Esophagus muscularis mucosa (tissue), 4 donors: ENCODE data around the gene NCMAP. TPM values are rescaled to one million over a fixed set of nuclear protein-coding genes. Genes with fewer than 3 reads are reported as not detected.
A peak's percentile ranks its signal among the peaks of the same experiment; 100 is the strongest.

Experiments
- DNase-seq: peaks from one replicate; pipeline ENCODE4 v3.0.0-alpha.2; 2017; ENCODE audit errors: extremely low spot score
- H3K27ac ChIP-seq, 4 donors: fragments of 200-600 bp; sonication (generic); replicated peaks in 1 of 4; 1 replicate in 3 of 4; 2 replicates in 1 of 4; pipeline ENCODE4 v1.5.1; 2016 to 2019; ENCODE audit warnings: mild to moderate bottlenecking in 1 of 4
- H3K27me3 ChIP-seq, 4 donors: fragments of 200-600 bp; sonication (generic); one replicate each; pipeline versions ENCODE4 v1.5.1 to v1.6.0; 2016 to 2019
- H3K36me3 ChIP-seq, 4 donors: fragments of 200-600 bp; sonication (generic); one replicate each; pipeline ENCODE4 v1.5.1; 2016 to 2019
- H3K4me1 ChIP-seq, 4 donors: fragments of 200-600 bp; sonication (generic); one replicate each; pipeline ENCODE4 v1.5.1; 2016 to 2019
- H3K4me3 ChIP-seq, 4 donors: fragments of 200-600 bp; sonication (generic); 1 replicate in 2 of 4; 2 replicates in 2 of 4; pipeline ENCODE4 v1.5.1; 2016 to 2019; ENCODE audit warnings: mild to moderate bottlenecking in 4 of 4, moderate library complexity in 1 of 4
- H3K9me3 ChIP-seq, 4 donors: fragments of 200-600 bp; sonication (generic); 1 replicate in 3 of 4; 2 replicates in 1 of 4; pipeline ENCODE4 v1.5.1; 2016 to 2019
- CTCF ChIP-seq, 3 experiments: fragments of 200-600 bp in 2 of 3; fragments of 450-650 bp in 1 of 3; sonication (generic) in 2 of 3; IDR thresholded peaks; one replicate each; pipeline ENCODE4 v1.5.1; 2017 to 2019; ENCODE audit warnings: antibody characterized with exemption in 3 of 3, mild to moderate bottlenecking in 2 of 3, moderate library complexity in 1 of 3
- EP300 ChIP-seq: sonication (generic); formaldehyde crosslinking; IDR thresholded peaks from one replicate; pipeline ENCODE4 v1.6.1; 2017; ENCODE audit warnings: antibody characterized with exemption
- POLR2A ChIP-seq: fragments of 450-650 bp; IDR thresholded peaks from one replicate; pipeline ENCODE4 v1.6.1; 2017; ENCODE audit warnings: antibody characterized with exemption, moderate library complexity, mild to moderate bottlenecking, low read depth
- POLR2AphosphoS5 ChIP-seq, 2 donors: sonication (generic); formaldehyde crosslinking; IDR thresholded peaks; one replicate each; pipeline ENCODE4 v1.6.1; 2017; ENCODE audit warnings: antibody characterized with exemption in 2 of 2
- WGBS: methylation state at CpG from one replicate; pipeline ENCODE4 v1.1.5; 2018; 5-methylcytosine and 5-hydroxymethylcytosine counted together
- intact Hi-C: fragments of 100-400 bp; cut with DNase I; formaldehyde crosslinking; loops from one replicate; pipeline ENCODE4 v1.15.1; 2023
- total RNA-seq, 4 donors: library from RNA; depleted of rRNA; stranded (reverse); fragments of >200 nt; gene quantifications; one replicate each; pipeline versions ENCODE4 v1.1.0 to v1.2.1, GENCODE V29; 2016

Gene NCMAP, protein sequence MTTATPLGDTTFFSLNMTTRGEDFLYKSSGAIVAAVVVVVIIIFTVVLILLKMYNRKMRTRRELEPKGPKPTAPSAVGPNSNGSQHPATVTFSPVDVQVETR
- under 1 TPM in 3 of 4 donors, not detected in 1; 0.17 to 0.65 (median 0.34) TPM for total RNA-seq

DNA sequence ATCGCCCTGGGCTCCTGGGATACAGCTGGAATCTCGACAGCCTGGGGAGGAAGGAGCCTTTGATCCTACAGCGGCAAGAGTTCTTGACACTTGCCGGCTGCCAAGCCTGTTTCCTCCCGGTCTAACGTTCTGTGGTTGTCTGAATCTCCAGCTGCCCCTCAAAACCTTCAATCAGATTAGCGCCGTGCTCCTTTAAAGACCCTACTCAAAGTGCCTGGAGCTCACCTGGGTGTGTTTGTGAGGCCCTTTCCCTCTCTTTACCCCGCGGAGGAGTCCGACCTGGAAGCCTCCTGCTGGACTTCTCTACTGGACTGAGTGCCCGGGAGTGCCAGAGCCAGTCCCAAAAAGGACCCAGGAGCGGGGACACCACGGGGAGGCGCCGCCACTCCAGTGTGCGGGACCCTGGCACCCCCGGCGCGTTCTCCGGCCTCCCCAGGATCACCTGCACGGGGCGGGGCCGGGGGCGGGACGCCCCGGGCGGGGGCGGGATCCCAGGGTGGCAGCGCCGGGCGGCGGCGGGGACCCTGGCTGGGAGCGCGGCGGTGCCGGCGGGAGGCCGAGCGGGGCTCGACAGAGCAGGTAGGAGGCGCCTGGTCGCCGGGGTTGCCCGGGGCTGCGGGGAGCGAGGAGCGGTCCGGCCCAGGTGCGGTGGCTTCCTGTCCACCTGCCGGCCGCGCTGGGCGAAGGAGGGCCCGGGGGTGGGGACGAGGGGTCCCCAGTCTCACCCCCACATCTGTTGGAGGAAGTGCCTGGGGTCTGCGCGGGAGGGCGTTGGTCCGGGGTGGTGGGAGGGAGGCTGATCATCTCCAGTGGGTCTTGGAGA, at the start of gene NCMAP:
Gene NCMAP (plus strand): TSS at position 497 of the 823 bp plus-strand sequence. CDS start 39,344 bp downstream, outside the sequence.
- H3K36me3 ChIP-seq, result no peaks in the 10 kb centered on the region
- intact Hi-C loops, result no loop called here
- H3K4me3 ChIP-seq, result peak within 1 kb of the TSS; percentile 33 to 50 (median 36)
- TF ChIP-seq POLR2AphosphoS5 (IDR thresholded peaks at IDR 0.05), result no peak
- TF ChIP-seq EP300, result no peak
- TF ChIP-seq POLR2A, result no peak
- no peak for TF ChIP-seq CTCF (IDR thresholded peaks at IDR 0.05)
- no peak for DNase-seq
- WGBS, result 20% methylated on average over 7 of the region's 61 CpGs
- peaks cover 0 to 68% (median 22%) of the 10 kb centered on the region in 4 donors for H3K27me3 ChIP-seq
- no peaks in the 10 kb centered on the region for H3K9me3 ChIP-seq
- H3K4me1 ChIP-seq, result peaks cover 3 to 22% (median 18%) of the 10 kb centered on the region in 4 donors
- no peak within 1 kb of the TSS for H3K27ac ChIP-seq

GRCh38 chr1:24506691-24507381, 49.1 kb upstream of the NCMAP start:
- no peak overlapping the region for H3K27ac ChIP-seq
- H3K9me3 ChIP-seq, result no peaks in the 10 kb centered on the region
- TF ChIP-seq CTCF (IDR thresholded peaks at IDR 0.05), result no peak
- no peak for TF ChIP-seq POLR2A
- TF ChIP-seq POLR2AphosphoS5 (IDR thresholded peaks at IDR 0.05), result no peak
- TF ChIP-seq EP300, result no peak
- H3K36me3 ChIP-seq, result no peaks in the 10 kb centered on the region
- intact Hi-C loops, result loop anchor here (10.0 kb wide), 2 partner anchors 92 to 128 kb away; partner anchors contain the start of genes NIPAL3 and STPG1
- DNase-seq, result no peak
- no peaks in the 10 kb centered on the region for H3K27me3 ChIP-seq
- WGBS, result 88% methylated on average over 5 of the region's 5 CpGs
- H3K4me3 ChIP-seq, result no peak overlapping the region
- H3K4me1 ChIP-seq, result peaks cover 2 to 18% (median 13%) of the 10 kb centered on the region in 4 donors

DNA sequence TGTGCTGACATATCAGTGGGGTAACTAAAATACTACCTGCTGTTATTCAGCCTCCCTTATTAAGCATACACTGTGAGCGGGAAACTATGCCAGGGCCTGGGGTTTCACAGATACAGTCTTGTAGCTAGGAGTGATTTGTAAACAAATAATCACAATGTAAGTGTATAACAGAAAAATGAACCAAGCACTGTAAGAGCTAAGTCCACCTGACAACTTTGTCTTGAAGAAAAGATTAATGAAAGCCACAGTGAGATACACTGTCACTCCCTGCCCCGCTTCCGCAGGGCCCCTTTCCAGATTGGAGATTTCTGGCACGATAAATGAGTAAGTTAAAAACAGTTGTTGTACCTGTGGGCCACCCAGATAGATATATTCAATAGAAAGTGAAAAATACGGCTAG, 48.5 kb upstream of the NCMAP start:
- H3K9me3 ChIP-seq, result no peaks in the 10 kb centered on the region
- no peaks in the 10 kb centered on the region for H3K36me3 ChIP-seq
- H3K27me3 ChIP-seq, result no peaks in the 10 kb centered on the region
- TF ChIP-seq CTCF (IDR thresholded peaks at IDR 0.05) (no peak), EP300 (no peak), POLR2A (no peak), POLR2AphosphoS5 (IDR thresholded peaks at IDR 0.05) (no peak)
- no peak for DNase-seq
- H3K27ac ChIP-seq, result no peak overlapping the region
- peaks cover 2 to 13% (median 11%) of the 10 kb centered on the region in 4 donors for H3K4me1 ChIP-seq
- H3K4me3 ChIP-seq, result no peak overlapping the region
- intact Hi-C loops, result loop anchor here (10.0 kb wide), 2 partner anchors 93 to 127 kb away; partner anchors contain the start of genes NIPAL3 and STPG1
- WGBS, result 94% methylated on average over 5 of the region's 5 CpGs

GRCh38 chr1:24508911-24509310, 47.0 kb upstream of the NCMAP start:
- no peak overlapping the region for H3K4me3 ChIP-seq
- intact Hi-C loops, result loop anchor here (10.0 kb wide), 2 partner anchors 94 to 126 kb away; partner anchors contain the start of genes NIPAL3 and STPG1
- no peak overlapping the region for H3K27ac ChIP-seq
- no peaks in the 10 kb centered on the region for H3K9me3 ChIP-seq
- TF ChIP-seq POLR2A (no peak), CTCF (IDR thresholded peaks at IDR 0.05) (no peak), POLR2AphosphoS5 (IDR thresholded peaks at IDR 0.05) (no peak), EP300 (no peak)
- H3K27me3 ChIP-seq, result no peaks in the 10 kb centered on the region
- WGBS, result 96% methylated on average over 5 of the region's 5 CpGs
- peaks cover 2 to 4% (median 3%) of the 10 kb centered on the region in 4 donors for H3K4me1 ChIP-seq
- H3K36me3 ChIP-seq, result no peaks in the 10 kb centered on the region
- DNase-seq, result no peak
